GM19023 (cell line): ENCODE results near the gene SSMEM1.
"Not testable (repeated sequence)": the region's sequence is repeated elsewhere in the genome, so short reads cannot be mapped to it uniquely, and the experiment has no call there.

Experiments
- ATAC-seq: cut with Tn5 transposase; IDR thresholded peaks from one replicate; pipeline ENCODE4 v1.9.1; 2021; ENCODE audit warnings: mild to moderate bottlenecking, moderate library complexity; ENCODE audit not compliant: unreplicated experiment

The SSMEM1 gene

DNA sequence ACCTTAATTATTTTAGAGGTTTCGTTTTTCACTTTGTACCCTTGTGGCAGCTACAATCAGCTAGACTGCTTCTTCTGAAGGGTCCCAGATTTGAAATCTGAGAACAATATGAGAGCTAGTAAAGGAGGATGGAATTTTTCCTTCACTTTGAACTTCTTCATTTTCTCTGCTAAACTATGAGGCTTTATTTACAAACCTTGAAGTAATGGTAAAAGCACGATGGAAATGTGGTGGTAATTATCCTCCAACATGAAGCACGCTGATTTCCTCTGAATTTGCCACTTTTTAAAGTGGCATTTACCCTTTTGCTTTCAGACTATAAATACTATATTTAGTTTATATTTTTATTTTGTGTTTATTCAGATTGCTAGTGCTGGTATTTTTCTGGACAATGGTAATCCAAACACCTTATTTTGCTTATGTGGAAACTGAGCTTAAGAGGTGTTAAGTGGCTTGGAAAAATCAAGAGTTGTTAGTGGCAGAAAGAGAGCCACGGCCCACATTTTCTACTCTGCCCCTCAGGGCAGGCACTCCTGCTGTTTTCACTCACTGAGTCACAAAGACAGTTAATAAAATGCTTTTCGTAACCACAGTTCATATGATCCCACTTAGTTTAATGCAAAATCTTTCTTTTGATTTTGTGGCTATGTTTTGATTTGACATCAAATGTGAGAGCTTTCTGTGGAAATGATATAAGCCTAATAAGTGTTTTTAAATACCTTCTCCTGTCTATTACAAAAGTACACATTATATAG is 2.7 kb downstream of the SSMEM1 start:
- no peak for ATAC-seq

DNA sequence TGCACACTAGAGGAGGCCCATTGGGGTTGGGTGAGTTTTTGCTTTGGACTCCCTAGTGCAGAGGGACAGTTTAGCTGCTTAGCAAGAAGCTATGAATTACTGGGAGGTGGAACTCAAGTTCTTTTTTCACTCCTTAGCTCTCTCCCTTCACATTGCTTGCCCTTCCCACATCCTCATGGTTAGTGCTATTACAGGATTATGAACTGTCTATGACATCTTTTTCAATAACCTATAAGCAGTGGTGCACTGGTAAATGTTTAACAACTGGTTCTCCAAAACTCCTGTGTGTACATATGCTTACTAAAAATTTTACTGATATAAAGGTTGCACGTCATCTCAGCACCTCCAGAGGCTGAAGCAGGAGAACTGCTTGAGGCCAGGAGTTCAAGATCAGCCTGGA is 6.2 kb downstream of the SSMEM1 start:
- no peak for ATAC-seq

DNA sequence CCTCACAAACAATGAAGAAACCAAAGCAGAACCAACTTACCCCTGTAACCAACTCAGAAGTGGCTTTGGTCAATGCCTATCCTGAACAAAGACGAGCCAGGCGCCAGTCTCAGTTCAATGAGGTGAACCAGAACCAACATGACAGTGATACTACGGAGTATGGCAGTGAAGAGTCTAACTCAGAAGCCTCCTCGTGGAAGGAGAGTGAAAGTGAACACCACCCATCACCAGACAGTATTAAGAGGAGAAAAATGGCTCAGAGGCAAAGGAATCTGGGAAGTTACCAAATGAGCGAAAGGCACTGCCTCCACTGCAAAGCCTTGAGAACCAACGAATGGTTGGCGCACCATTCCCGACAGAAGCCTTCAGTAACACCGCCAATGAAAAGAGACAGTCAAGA is 8.4 kb downstream of the SSMEM1 start:
- no peak for ATAC-seq

- no peak for ATAC-seq
These were observed 9.1 kb downstream of the SSMEM1 start for GRCh38 chr7:130216750-130217149.

GRCh38 chr7:130218806-130219620 is 11.4 kb downstream of the SSMEM1 start:
- no peak for ATAC-seq

GRCh38 chr7:130219871-130220270 is 12.2 kb downstream of the SSMEM1 start:
- ATAC-seq: no peak

DNA sequence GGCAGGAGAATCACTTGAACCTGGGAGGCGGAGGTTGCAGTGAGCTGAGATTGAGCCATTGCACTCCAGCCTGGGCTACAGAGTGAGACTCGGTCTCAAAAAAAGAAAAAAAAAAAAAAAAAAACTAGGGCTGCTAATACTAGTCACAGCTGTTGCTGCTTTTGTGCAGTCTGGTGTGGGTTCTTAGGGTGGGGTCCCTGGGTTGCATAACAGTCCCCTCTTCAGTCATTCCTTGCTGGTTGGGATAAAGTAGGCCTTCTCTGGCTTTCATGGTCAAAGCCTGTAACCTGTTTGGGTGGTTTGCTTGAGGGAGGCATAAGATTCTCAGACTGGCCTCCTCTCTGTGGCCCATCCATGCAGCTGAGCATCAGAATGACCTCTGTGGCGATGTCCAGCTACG is 14.1 kb downstream of the SSMEM1 start:
- ATAC-seq: no peak

DNA sequence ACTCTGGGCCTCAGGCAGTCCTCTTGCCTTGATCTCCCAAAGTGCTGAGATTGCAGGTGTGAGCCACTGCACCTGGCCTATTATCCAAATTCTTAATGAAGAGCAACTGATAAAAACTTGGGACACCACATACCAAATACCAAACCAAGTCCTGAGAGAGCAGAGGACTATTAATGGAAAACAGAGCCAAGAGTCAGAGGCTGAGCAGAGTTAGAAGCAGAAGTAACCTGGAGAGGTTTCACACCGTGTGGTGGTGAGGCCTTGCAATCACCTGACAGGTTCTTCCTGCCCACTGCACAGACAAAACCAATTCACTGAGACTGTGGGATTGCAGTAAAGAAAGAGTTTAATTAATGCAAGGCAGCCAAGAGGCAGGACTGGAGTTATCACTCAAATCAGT is 16.0 kb downstream of the SSMEM1 start:
- ATAC-seq: no peak

GRCh38 chr7:130224210-130224609 is 16.6 kb downstream of the SSMEM1 start:
- no peak for ATAC-seq

- not testable (repeated sequence) for ATAC-seq
These were observed 17.3 kb downstream of the SSMEM1 start for GRCh38 chr7:130224923-130225322.

GRCh38 chr7:130226333-130226732 is 18.7 kb downstream of the SSMEM1 start:
- ATAC-seq: no peak

DNA sequence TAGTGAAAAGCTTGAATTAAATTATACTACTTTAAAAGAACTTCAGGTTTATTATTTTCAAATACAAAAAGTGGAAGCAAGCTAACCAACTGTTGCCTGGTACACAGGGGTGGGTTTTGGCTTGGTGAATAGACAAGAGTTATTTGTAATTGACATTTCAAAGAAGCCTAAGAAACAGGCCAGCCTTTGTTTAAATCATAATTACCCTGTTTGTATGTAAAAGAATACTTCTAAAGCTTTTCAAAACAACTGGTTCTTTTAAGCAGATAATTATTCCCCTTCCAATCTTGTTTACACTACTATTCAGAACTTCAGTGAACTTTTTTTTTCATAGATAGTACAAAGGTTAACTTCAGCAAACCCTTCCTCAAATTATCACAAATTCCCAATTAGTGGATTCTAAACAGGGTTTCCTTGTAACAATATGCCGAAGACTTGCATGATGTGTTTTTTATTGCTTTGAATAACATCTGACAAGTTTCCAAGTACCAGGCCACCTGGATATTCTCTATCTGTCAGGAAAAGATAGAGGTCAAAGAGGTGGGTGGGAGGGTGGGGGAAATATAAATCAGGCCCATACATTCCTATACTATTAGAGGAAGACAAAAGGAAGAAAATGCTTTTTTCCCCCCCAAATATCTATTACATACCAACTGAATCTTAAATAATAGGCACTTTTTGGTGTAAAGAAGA is 20.4 kb downstream of the SSMEM1 start:
- ATAC-seq: no peak

GRCh38 chr7:130228840-130229502 is 21.3 kb downstream of the SSMEM1 start:
- ATAC-seq: no peak

DNA sequence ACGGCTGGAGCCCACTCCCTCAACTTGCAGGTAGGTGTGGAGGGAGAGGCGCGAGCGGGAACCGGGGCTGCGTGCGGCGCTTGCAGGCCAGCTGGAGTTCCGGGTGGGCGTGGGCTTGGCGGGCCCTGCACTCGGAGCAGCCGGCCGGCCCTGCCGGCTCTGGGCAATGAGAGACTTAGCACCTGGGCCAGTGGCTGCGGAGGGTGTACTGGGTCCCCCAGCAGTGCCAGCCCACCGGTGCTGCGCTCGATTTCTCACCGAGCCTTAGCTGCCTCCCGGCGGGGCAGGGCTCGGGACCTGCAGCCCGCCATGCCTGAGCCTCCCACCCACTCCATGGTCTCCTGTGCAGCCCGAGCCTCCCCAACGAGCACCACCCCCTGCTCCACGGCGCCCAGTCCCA is 22.3 kb downstream of the SSMEM1 start:
- ATAC-seq: not testable (repeated sequence)

- no peak for ATAC-seq
These were observed 24.1 kb downstream of the SSMEM1 start for GRCh38 chr7:130231792-130232191.

- no peak for ATAC-seq
These were observed 24.5 kb downstream of the SSMEM1 start for GRCh38 chr7:130232209-130232608.

- no peak for ATAC-seq
These were observed 26.4 kb downstream of the SSMEM1 start for GRCh38 chr7:130234078-130234477.

DNA sequence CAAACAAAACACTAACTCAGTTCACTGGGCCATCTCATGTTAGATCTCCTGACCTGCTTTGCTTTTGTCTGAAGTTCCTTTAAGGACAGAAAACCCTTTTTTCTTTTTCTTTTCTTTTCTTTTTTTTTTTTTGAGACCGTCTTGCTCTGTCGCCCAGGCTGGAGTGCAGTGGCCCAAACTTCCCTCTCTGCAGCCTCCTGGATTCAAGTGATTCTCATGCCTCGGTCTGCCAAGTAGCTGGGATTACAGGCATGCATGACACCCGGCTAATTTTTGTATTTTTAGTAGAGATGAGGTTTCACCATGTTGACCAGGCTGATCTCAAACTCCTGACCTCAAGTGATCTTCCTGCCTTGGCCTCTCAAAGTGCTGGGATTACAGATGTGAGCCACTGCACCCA is 28.7 kb downstream of the SSMEM1 start:
- ATAC-seq: not testable (repeated sequence)

GRCh38 chr7:130240240-130240639 is 32.6 kb downstream of the SSMEM1 start:
- ATAC-seq: no peak

- no peak for ATAC-seq
These were observed 34.7 kb downstream of the SSMEM1 start for GRCh38 chr7:130242198-130243014.
